K562 (cell line): ENCODE results near the gene RBFOX2.

Experiments used
- CBX2 ChIP-seq: fragments of 200-600 bp; sonication (generic); IDR thresholded peaks from one replicate; pipeline ENCODE4 v1.6.1; 2012; ENCODE audit warnings: mild to moderate bottlenecking, low read length, inconsistent platforms; ENCODE audit not compliant: insufficient read depth, poor library complexity, severe bottlenecking
- COPS2 ChIP-seq: fragments of 450-650 bp; conservative IDR thresholded peaks from 2 replicates; pipeline ENCODE4 v1.6.1; 2016; ENCODE audit warnings: mild to moderate bottlenecking, moderate library complexity
- CREM ChIP-seq: IDR thresholded peaks from 2 replicates; pipeline ENCODE4 v1.6.1; 2014; ENCODE audit warnings: antibody characterized with exemption, low read depth
- EGR1 ChIP-seq: fragments of 450-650 bp; conservative IDR thresholded peaks from 2 replicates; pipeline ENCODE4 v1.6.1; 2017; ENCODE audit warnings: mild to moderate bottlenecking
- L3MBTL2 ChIP-seq: fragments of 450-650 bp; IDR thresholded peaks from 2 replicates; pipeline ENCODE4 v1.6.1; 2016; ENCODE audit warnings: mild to moderate bottlenecking, moderate library complexity
- MEF2D ChIP-seq: conservative IDR thresholded peaks from 2 replicates; pipeline ENCODE4 v1.6.1; 2016; ENCODE audit warnings: low read depth, missing genetic modification characterization, missing compliant biosample characterization
- NCOR1 ChIP-seq: fragments of 450-650 bp; IDR thresholded peaks from 2 replicates; pipeline ENCODE4 v1.6.1; 2016; ENCODE audit warnings: mild to moderate bottlenecking, moderate library complexity
- NKRF ChIP-seq: fragments of 450-650 bp; IDR thresholded peaks from 2 replicates; pipeline ENCODE4 v1.6.1; 2016; ENCODE audit warnings: borderline replicate concordance
- OTX1 ChIP-seq: fragments of 450-650 bp; formaldehyde crosslinking; IDR thresholded peaks from 2 replicates; pipeline ENCODE4 v1.4.0; 2022; ENCODE audit warnings: mild to moderate bottlenecking
- TCF7L2 ChIP-seq: fragments of 150-350 bp; IDR thresholded peaks from 2 replicates; pipeline ENCODE4 v1.6.1; 2016; ENCODE audit warnings: low read depth, mild to moderate bottlenecking, low read length, moderate library complexity
- ZNF124 ChIP-seq: sonication (generic); formaldehyde crosslinking; IDR thresholded peaks from 2 replicates; pipeline ENCODE4 v1.8.1; 2022; ENCODE audit warnings: missing genetic modification reagents
- TF ChIP-seq, protein P1 (sequence below): fragments of 250-450 bp; sonication (Bioruptor Pico); IDR thresholded peaks from 2 replicates; pipeline ENCODE4 v1.5.0; 2021; ENCODE audit warnings: mild to moderate bottlenecking, borderline replicate concordance

DNA sequence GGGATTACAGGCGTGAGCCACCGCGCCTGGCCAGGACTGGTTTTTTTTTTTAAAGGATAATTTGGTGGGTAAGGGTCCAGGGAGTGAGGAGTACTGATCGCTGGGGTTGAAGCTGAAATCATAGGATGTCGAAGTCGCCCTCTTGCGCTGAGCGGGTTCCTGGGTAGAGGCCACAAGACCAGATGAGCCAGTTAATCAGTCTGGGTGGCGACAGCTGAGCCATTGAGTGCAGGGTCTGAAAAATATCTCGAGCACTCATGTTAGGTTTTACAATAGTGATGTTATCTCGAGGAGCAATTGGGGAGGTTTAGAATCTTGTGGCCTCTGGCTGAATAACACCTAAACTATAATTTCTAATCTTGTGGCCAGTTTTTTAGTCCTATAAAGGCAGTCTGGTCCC lies 303.1 kb downstream of the RBFOX2 start:
- TF ChIP-seq TCF7L2 (no peak), NCOR1 (no peak), OTX1 (CRISPR knock-in tag) (no peak), ZNF124 (CRISPR knock-in tag) (no peak), CREM (no peak), EGR1 (no peak), NKRF (no peak), COPS2 (no peak), MEF2D (tag) (no peak), CBX2 (no peak), L3MBTL2 (no peak)
- TF ChIP-seq, protein P1, sequence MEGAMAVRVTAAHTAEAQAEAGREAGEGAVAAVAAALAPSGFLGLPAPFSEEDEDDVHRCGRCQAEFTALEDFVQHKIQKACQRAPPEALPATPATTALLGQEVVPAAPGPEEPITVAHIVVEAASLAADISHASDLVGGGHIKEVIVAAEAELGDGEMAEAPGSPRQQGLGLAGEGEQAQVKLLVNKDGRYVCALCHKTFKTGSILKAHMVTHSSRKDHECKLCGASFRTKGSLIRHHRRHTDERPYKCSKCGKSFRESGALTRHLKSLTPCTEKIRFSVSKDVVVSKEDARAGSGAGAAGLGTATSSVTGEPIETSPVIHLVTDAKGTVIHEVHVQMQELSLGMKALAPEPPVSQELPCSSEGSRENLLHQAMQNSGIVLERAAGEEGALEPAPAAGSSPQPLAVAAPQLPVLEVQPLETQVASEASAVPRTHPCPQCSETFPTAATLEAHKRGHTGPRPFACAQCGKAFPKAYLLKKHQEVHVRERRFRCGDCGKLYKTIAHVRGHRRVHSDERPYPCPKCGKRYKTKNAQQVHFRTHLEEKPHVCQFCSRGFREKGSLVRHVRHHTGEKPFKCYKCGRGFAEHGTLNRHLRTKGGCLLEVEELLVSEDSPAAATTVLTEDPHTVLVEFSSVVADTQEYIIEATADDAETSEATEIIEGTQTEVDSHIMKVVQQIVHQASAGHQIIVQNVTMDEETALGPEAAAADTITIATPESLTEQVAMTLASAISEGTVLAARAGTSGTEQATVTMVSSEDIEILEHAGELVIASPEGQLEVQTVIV (CRISPR knock-in tag): no peak
